ENCODE data around the gene FBXW9.

FBXW9 gene

GRCh38 chr19:12657966-12658365, 38.5 kb downstream of the FBXW9 start:
- H3K27ac ChIP-seq: no peak overlapping the region
- TF ChIP-seq, protein P1, sequence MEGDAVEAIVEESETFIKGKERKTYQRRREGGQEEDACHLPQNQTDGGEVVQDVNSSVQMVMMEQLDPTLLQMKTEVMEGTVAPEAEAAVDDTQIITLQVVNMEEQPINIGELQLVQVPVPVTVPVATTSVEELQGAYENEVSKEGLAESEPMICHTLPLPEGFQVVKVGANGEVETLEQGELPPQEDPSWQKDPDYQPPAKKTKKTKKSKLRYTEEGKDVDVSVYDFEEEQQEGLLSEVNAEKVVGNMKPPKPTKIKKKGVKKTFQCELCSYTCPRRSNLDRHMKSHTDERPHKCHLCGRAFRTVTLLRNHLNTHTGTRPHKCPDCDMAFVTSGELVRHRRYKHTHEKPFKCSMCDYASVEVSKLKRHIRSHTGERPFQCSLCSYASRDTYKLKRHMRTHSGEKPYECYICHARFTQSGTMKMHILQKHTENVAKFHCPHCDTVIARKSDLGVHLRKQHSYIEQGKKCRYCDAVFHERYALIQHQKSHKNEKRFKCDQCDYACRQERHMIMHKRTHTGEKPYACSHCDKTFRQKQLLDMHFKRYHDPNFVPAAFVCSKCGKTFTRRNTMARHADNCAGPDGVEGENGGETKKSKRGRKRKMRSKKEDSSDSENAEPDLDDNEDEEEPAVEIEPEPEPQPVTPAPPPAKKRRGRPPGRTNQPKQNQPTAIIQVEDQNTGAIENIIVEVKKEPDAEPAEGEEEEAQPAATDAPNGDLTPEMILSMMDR (IDR thresholded peaks at IDR 0.05): no peak
- H3K4me3 ChIP-seq (ENCODE audit: low read depth in 1 of 2, low read length in 1 of 2): no peak overlapping the region
- H3K36me3 ChIP-seq: peaks cover 100% of the 10 kb centered on the region
- no peaks in the 10 kb centered on the region for H3K4me1 ChIP-seq (ENCODE audit: control insufficient read depth in 1 of 2, insufficient read depth in 1 of 2, low read depth in 1 of 2, low read length in 1 of 2)
- H3K9me3 ChIP-seq: no peaks in the 10 kb centered on the region
- no peaks in the 10 kb centered on the region for H3K27me3 ChIP-seq

GRCh38 chr19:12656899-12657571, 39.4 kb downstream of the FBXW9 start:
- TF ChIP-seq, protein P1 (IDR thresholded peaks at IDR 0.05): no peak
- Histone ChIP-seq H3K27me3 (no peaks in the 10 kb centered on the region), H3K27ac (no peak overlapping the region), H3K36me3 (peaks cover 99% of the 10 kb centered on the region), H3K9me3 (no peaks in the 10 kb centered on the region), H3K4me1 (ENCODE audit: control insufficient read depth in 1 of 2, insufficient read depth in 1 of 2, low read depth in 1 of 2, low read length in 1 of 2) (no peaks in the 10 kb centered on the region), H3K4me3 (ENCODE audit: low read depth in 1 of 2, low read length in 1 of 2) (no peak overlapping the region)

GRCh38 chr19:12655546-12655945, 40.9 kb downstream of the FBXW9 start:
- Histone ChIP-seq H3K36me3 (peaks cover 99% of the 10 kb centered on the region), H3K27me3 (no peaks in the 10 kb centered on the region), H3K9me3 (no peaks in the 10 kb centered on the region), H3K27ac (no peak overlapping the region), H3K4me3 (ENCODE audit: low read depth in 1 of 2, low read length in 1 of 2) (no peak overlapping the region), H3K4me1 (ENCODE audit: control insufficient read depth in 1 of 2, insufficient read depth in 1 of 2, low read depth in 1 of 2, low read length in 1 of 2) (no peaks in the 10 kb centered on the region)
- TF ChIP-seq, protein P1 (IDR thresholded peaks at IDR 0.05): no peak

DNA sequence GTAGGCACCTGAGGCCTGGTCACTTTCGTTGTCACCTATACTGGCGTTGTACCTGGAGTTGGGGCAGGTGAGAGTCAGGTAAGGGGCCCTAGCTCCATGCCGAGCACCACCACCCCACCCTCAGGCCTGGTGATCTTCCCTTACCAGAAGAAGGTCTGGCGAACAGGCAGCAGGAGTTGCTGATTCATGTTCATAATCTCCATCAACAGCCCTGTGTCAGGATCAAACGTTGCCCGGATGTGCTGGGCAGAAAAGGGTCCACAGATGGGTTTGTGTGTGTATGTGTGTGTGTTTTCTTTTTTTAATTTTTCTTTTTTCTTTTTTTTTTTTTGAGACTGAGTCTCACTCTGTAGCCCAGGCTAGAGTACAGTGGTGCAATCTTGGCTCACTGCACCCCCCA, 44.2 kb downstream of the FBXW9 start:
- H3K4me1 ChIP-seq (ENCODE audit: control insufficient read depth in 1 of 2, insufficient read depth in 1 of 2, low read depth in 1 of 2, low read length in 1 of 2): peaks cover 7 to 9% of the 10 kb centered on the region in 2 experiments
- no peak overlapping the region for H3K27ac ChIP-seq
- H3K27me3 ChIP-seq: no peaks in the 10 kb centered on the region
- H3K4me3 ChIP-seq (ENCODE audit: low read depth in 1 of 2, low read length in 1 of 2): no peak overlapping the region
- no peaks in the 10 kb centered on the region for H3K9me3 ChIP-seq
- TF ChIP-seq, protein P1 (IDR thresholded peaks at IDR 0.05): no peak
- H3K36me3 ChIP-seq: peaks cover 93% of the 10 kb centered on the region

GRCh38 chr19:12649941-12650340, 46.5 kb downstream of the FBXW9 start:
- TF ChIP-seq, protein P1 (IDR thresholded peaks at IDR 0.05): no peak
- H3K27ac ChIP-seq: no peak overlapping the region
- no peaks in the 10 kb centered on the region for H3K9me3 ChIP-seq
- peaks cover 13 to 22% of the 10 kb centered on the region in 2 experiments for H3K4me1 ChIP-seq (ENCODE audit: control insufficient read depth in 1 of 2, insufficient read depth in 1 of 2, low read depth in 1 of 2, low read length in 1 of 2)
- H3K27me3 ChIP-seq: no peaks in the 10 kb centered on the region
- H3K4me3 ChIP-seq (ENCODE audit: low read depth in 1 of 2, low read length in 1 of 2): no peak overlapping the region
- H3K36me3 ChIP-seq: peaks cover 93% of the 10 kb centered on the region

All from neutrophil (primary cell).